Neuronal stem cell (in vitro differentiated cells): ENCODE measurements around the gene OR2AT4.

ENCODE experiments used
- DNase-seq: peaks from one replicate; pipeline ENCODE4 v3.0.0-alpha.2; 2013; ENCODE audit warnings: low spot score
- H2AFZ ChIP-seq: one replicate; pipeline ENCODE4 v1.6.1; 2013; ENCODE audit warnings: mild to moderate bottlenecking, low read length, inconsistent platforms
- H2AK5ac ChIP-seq: 2 replicates; pipeline ENCODE4 v1.6.1; 2013; ENCODE audit warnings: low read depth, mild to moderate bottlenecking, inconsistent platforms, low read length, moderate library complexity, mixed read lengths
- H2BK120ac ChIP-seq: 2 replicates; pipeline ENCODE4 v1.6.1; 2013; ENCODE audit warnings: low read depth, mild to moderate bottlenecking, inconsistent platforms, low read length, moderate library complexity, mixed read lengths
- H2BK12ac ChIP-seq: one replicate; pipeline ENCODE4 v1.6.1; 2013; ENCODE audit warnings: low read length, inconsistent platforms
- H2BK15ac ChIP-seq: 2 replicates; pipeline ENCODE4 v1.6.1; 2013; ENCODE audit warnings: mild to moderate bottlenecking, low read length, inconsistent platforms, mixed read lengths
- H2BK5ac ChIP-seq: one replicate; pipeline ENCODE4 v1.6.1; 2013; ENCODE audit warnings: inconsistent platforms, mild to moderate bottlenecking, low read length, moderate library complexity
- H3K14ac ChIP-seq: one replicate; pipeline ENCODE4 v1.6.1; 2013; ENCODE audit warnings: low read length, inconsistent platforms
- H3K18ac ChIP-seq: 2 replicates; pipeline ENCODE4 v1.6.1; 2013; ENCODE audit warnings: low read length, inconsistent platforms
- H3K23ac ChIP-seq: 2 replicates; pipeline ENCODE4 v1.6.1; 2013; ENCODE audit warnings: low read depth, mild to moderate bottlenecking, mixed read lengths, low read length, inconsistent platforms; ENCODE audit not compliant: poor library complexity
- H3K27ac ChIP-seq: replicated peaks from 3 replicates; pipeline ENCODE4 v1.5.1; 2013; ENCODE audit warnings: low read length, inconsistent platforms
- H3K27me3 ChIP-seq, 3 experiments: 2 replicates each; pipeline ENCODE4 v1.6.1; 2013; ENCODE audit warnings: low read length in 3 of 3, mild to moderate bottlenecking in 2 of 3, inconsistent platforms in 1 of 3, low read depth in 1 of 3, mixed read lengths in 1 of 3, moderate library complexity in 1 of 3; ENCODE audit not compliant: control insufficient read depth in 3 of 3, insufficient read depth in 3 of 3
- H3K36me3 ChIP-seq, 2 donors: replicated peaks in 1 of 2; 2 replicates each; pipeline ENCODE4 v1.6.1; 2013; ENCODE audit warnings: low read length in 2 of 2; ENCODE audit not compliant: control insufficient read depth in 2 of 2, insufficient read depth in 2 of 2
- H3K4ac ChIP-seq: 2 replicates; pipeline ENCODE4 v1.6.1; 2013; ENCODE audit warnings: inconsistent platforms, mild to moderate bottlenecking, low read length, moderate library complexity
- H3K4me1 ChIP-seq, 2 donors: 1 replicate in 1 of 2; 2 replicates in 1 of 2; pipeline ENCODE4 v1.6.1; 2013; ENCODE audit warnings: low read length in 2 of 2, low read depth in 1 of 2; ENCODE audit not compliant: control insufficient read depth in 2 of 2, insufficient read depth in 1 of 2
- H3K4me2 ChIP-seq: one replicate; pipeline ENCODE4 v1.6.1; 2013; ENCODE audit warnings: mild to moderate bottlenecking, low read length, inconsistent platforms; ENCODE audit not compliant: insufficient read depth, poor library complexity, severe bottlenecking
- H3K4me3 ChIP-seq, 2 donors: 2 replicates each; pipeline ENCODE4 v1.5.1; 2013; ENCODE audit warnings: low read length in 2 of 2, mild to moderate bottlenecking in 2 of 2, inconsistent platforms in 1 of 2, moderate library complexity in 1 of 2
- H3K79me1 ChIP-seq: one replicate; pipeline ENCODE4 v1.6.1; 2013; ENCODE audit warnings: low read depth, mild to moderate bottlenecking, inconsistent platforms, low read length, moderate library complexity
- H3K9ac ChIP-seq: one replicate; pipeline ENCODE4 v1.6.1; 2013; ENCODE audit warnings: mild to moderate bottlenecking, low read depth, low read length, inconsistent platforms; ENCODE audit not compliant: poor library complexity
- H3K9me3 ChIP-seq, 2 donors: replicated peaks in 1 of 2; 2 replicates each; pipeline versions ENCODE3 to v1.6.1; 2013; ENCODE audit warnings: low read length in 2 of 2, mild to moderate bottlenecking in 2 of 2, inconsistent platforms in 1 of 2, low read depth in 1 of 2, mixed read lengths in 1 of 2, moderate library complexity in 1 of 2; ENCODE audit not compliant: control insufficient read depth in 2 of 2, insufficient read depth in 1 of 2
- H4K8ac ChIP-seq: one replicate; pipeline ENCODE4 v1.6.1; 2013; ENCODE audit warnings: low read depth, mild to moderate bottlenecking, inconsistent platforms, low read length, moderate library complexity
- H4K91ac ChIP-seq: one replicate; pipeline ENCODE4 v1.6.1; 2013; ENCODE audit warnings: low read length, low read depth, mild to moderate bottlenecking, inconsistent platforms; ENCODE audit not compliant: poor library complexity
- WGBS, 2 donors: extraction: QIAGEN DNeasy Blood & Tissue Kit; methylation state at CpG; one replicate each; pipeline ENCODE4 v1.1.7; 2013; ENCODE audit warnings: missing lambda C conversion rate in 2 of 2, mixed read lengths in 1 of 2; ENCODE audit not compliant: insufficient read length in 2 of 2, insufficient replicate concordance in 1 of 2; ENCODE audit errors: extremely low coverage in 2 of 2; 5-methylcytosine and 5-hydroxymethylcytosine counted together

The OR2AT4 gene

GRCh38 chr11:75059299-75059698, 37.4 kb downstream of the OR2AT4 start:
- Histone ChIP-seq H2BK15ac (no peak overlapping the region), H4K8ac (no peak overlapping the region), H3K79me1 (no peaks in the 10 kb centered on the region), H3K27ac (no peak overlapping the region), H3K4me1 (peaks cover 0 to 1% of the 10 kb centered on the region in 2 donors), H2BK5ac (no peak overlapping the region), H2AFZ (no peak overlapping the region), H3K14ac (no peak overlapping the region), H3K9me3 (peaks cover 0 to 2% of the 10 kb centered on the region in 2 donors), H3K4me2 (no peak overlapping the region), H3K27me3 (no peaks in the 10 kb centered on the region), H4K91ac (no peak overlapping the region), H3K9ac (no peak overlapping the region), H3K36me3 (no peaks in the 10 kb centered on the region), H3K4ac (no peak overlapping the region), H2BK12ac (no peak overlapping the region), H3K4me3 (no peak overlapping the region), H3K23ac (no peak overlapping the region), H3K18ac (no peak overlapping the region), H2AK5ac (no peak overlapping the region), H2BK120ac (no peak overlapping the region)
- DNase-seq, result no peak

GRCh38 chr11:75056814-75057213, 39.9 kb downstream of the OR2AT4 start:
- Histone ChIP-seq H4K8ac (no peak overlapping the region), H3K4me3 (no peak overlapping the region), H3K27me3 (no peaks in the 10 kb centered on the region), H2AK5ac (no peak overlapping the region), H3K9me3 (peaks cover 2 to 3% of the 10 kb centered on the region in 2 donors), H2AFZ (no peak overlapping the region), H3K4me1 (no peaks in the 10 kb centered on the region), H3K36me3 (no peaks in the 10 kb centered on the region), H3K4ac (no peak overlapping the region), H2BK120ac (no peak overlapping the region), H3K23ac (no peak overlapping the region), H3K18ac (no peak overlapping the region), H3K27ac (no peak overlapping the region), H3K14ac (no peak overlapping the region), H2BK12ac (no peak overlapping the region), H3K79me1 (no peaks in the 10 kb centered on the region), H3K4me2 (no peak overlapping the region), H4K91ac (no peak overlapping the region), H2BK5ac (no peak overlapping the region), H3K9ac (no peak overlapping the region), H2BK15ac (no peak overlapping the region)
- no peak for DNase-seq
- no CpG with 5 or more reads among the region's 3 CpGs for WGBS, 2 donors

- no peaks in the 10 kb centered on the region for H3K36me3 ChIP-seq
- no peak overlapping the region for H2AFZ ChIP-seq
- no peak overlapping the region for H2BK15ac ChIP-seq
- H3K9ac ChIP-seq, result no peak overlapping the region
- no peaks in the 10 kb centered on the region for H3K27me3 ChIP-seq
- H3K4ac ChIP-seq, result no peak overlapping the region
- H2BK12ac ChIP-seq, result no peak overlapping the region
- WGBS, 2 donors, result no CpG with 5 or more reads among the region's 6 CpGs
- H2AK5ac ChIP-seq, result no peak overlapping the region
- DNase-seq, result no peak
- H3K4me1 ChIP-seq, result no peaks in the 10 kb centered on the region
- no peak overlapping the region for H3K18ac ChIP-seq
- no peak overlapping the region for H3K27ac ChIP-seq
- no peak overlapping the region for H3K14ac ChIP-seq
- H3K23ac ChIP-seq, result no peak overlapping the region
- peaks cover 2 to 3% of the 10 kb centered on the region in 2 donors for H3K9me3 ChIP-seq
- H3K4me2 ChIP-seq, result no peak overlapping the region
- H2BK5ac ChIP-seq, result no peak overlapping the region
- H4K91ac ChIP-seq, result no peak overlapping the region
- no peak overlapping the region for H4K8ac ChIP-seq
- no peak overlapping the region for H3K4me3 ChIP-seq
- H2BK120ac ChIP-seq, result no peak overlapping the region
- H3K79me1 ChIP-seq, result no peaks in the 10 kb centered on the region
Observed at GRCh38 chr11:75055511-75055910, 41.2 kb downstream of the OR2AT4 start.

- H3K36me3 ChIP-seq, result no peaks in the 10 kb centered on the region
- H3K4me3 ChIP-seq, result no peak overlapping the region
- no peak overlapping the region for H2BK5ac ChIP-seq
- no peak overlapping the region for H3K14ac ChIP-seq
- no peak overlapping the region for H2BK120ac ChIP-seq
- H3K23ac ChIP-seq, result no peak overlapping the region
- H3K18ac ChIP-seq, result no peak overlapping the region
- H3K9me3 ChIP-seq, result peaks cover 0 to 3% of the 10 kb centered on the region in 2 donors
- no peaks in the 10 kb centered on the region for H3K4me1 ChIP-seq
- no peak overlapping the region for H3K9ac ChIP-seq
- H4K91ac ChIP-seq, result no peak overlapping the region
- no CpG with 5 or more reads among the region's 1 CpG for WGBS, 2 donors
- no peak overlapping the region for H2AK5ac ChIP-seq
- H3K79me1 ChIP-seq, result no peaks in the 10 kb centered on the region
- H2BK12ac ChIP-seq, result no peak overlapping the region
- H4K8ac ChIP-seq, result no peak overlapping the region
- H3K27ac ChIP-seq, result no peak overlapping the region
- H3K4me2 ChIP-seq, result no peak overlapping the region
- H2BK15ac ChIP-seq, result no peak overlapping the region
- no peaks in the 10 kb centered on the region for H3K27me3 ChIP-seq
- H3K4ac ChIP-seq, result no peak overlapping the region
- no peak for DNase-seq
- H2AFZ ChIP-seq, result no peak overlapping the region
Observed at GRCh38 chr11:75052457-75052856, 44.2 kb downstream of the OR2AT4 start.
